GM12891 (cell line): ENCODE measurements around the gene F11R.

Experiments used
- POLR2A ChIP-seq: IDR thresholded peaks from 2 replicates; pipeline ENCODE4 v1.6.1; 2011; ENCODE audit warnings: low read depth, low read length, control low read depth
- POLR2AphosphoS5 ChIP-seq: IDR thresholded peaks from 2 replicates; pipeline ENCODE4 v1.6.1; 2011; ENCODE audit warnings: low read depth, low read length, control low read depth
- POU2F2 ChIP-seq: IDR thresholded peaks from 2 replicates; pipeline ENCODE4 v1.6.1; 2011; ENCODE audit warnings: low read depth, mild to moderate bottlenecking, control low read depth, low read length, moderate library complexity
- SPI1 ChIP-seq: IDR thresholded peaks from 2 replicates; pipeline ENCODE4 v1.6.1; 2011; ENCODE audit warnings: low read depth, low read length, control low read depth

GRCh38 chr1:160952129-160952510 lies 68.8 kb downstream of the F11R start:
- TF ChIP-seq POLR2AphosphoS5 (no peak), SPI1 (no peak), POU2F2 (no peak), POLR2A (no peak)
